Measurements from ENCODE around the gene DMAP1.

Gene DMAP1

GRCh38 chr1:44229435-44230167 is 16.3 kb downstream of the DMAP1 start:
- no peak for DNase-seq

DNA sequence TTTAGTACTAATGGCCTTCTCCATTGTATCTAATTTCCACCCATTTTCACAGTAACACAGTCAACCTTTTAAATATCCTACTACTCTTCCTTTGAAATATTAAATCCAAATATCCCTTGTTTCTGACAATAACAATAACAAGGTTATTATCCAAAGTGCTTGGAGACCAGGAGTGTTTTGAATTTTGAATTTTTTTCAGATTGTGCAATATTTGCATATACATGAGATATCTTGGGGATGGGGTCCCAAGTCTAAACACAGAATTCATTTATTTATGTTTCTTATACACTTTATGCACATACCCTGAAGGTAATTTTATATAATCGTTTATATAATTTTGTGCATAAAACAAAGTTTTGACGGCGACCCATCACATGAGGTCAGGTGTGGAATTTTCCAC is 17.5 kb downstream of the DMAP1 start:
- DNase-seq, result no peak

DNA sequence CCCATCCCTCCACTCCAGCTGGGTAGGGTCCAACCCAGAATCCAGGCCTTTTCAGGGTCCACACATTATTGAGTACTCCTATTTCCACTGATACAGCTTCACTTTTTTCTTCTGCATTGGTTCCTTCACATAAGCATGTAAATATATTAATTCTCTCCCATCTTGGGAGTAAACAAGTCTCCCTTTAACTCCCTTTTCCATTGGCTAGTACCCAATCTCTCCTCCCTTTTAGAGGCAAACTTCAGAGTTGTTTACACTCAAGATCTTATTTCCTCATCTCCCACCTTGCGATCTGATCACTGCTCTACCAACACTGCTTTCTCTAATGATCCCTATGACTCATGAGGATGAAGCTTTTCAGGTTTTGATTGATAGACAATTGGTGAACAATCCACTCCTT is 20.3 kb downstream of the DMAP1 start:
- no peak for DNase-seq

DNA sequence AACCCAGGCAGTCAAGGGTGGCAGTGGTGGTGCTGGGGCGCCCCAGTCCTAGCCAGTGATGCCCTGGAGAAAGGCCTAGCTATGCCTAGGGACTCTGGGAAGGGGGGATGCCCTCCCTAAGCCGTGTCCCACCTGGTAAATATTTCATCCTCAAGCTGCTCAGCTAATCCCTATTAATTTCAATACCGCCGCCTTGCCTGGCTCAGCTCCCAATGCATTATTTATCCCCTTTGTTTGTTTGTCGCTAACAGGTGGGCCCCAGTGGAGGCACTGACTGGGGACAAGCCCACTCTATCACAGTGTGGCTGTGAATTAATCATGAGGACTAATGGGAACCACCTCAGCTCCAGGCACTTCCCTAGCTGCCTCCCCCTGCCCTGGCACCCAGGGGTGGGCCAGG is 22.5 kb downstream of the DMAP1 start:
- DNase-seq, result no peak

DNA sequence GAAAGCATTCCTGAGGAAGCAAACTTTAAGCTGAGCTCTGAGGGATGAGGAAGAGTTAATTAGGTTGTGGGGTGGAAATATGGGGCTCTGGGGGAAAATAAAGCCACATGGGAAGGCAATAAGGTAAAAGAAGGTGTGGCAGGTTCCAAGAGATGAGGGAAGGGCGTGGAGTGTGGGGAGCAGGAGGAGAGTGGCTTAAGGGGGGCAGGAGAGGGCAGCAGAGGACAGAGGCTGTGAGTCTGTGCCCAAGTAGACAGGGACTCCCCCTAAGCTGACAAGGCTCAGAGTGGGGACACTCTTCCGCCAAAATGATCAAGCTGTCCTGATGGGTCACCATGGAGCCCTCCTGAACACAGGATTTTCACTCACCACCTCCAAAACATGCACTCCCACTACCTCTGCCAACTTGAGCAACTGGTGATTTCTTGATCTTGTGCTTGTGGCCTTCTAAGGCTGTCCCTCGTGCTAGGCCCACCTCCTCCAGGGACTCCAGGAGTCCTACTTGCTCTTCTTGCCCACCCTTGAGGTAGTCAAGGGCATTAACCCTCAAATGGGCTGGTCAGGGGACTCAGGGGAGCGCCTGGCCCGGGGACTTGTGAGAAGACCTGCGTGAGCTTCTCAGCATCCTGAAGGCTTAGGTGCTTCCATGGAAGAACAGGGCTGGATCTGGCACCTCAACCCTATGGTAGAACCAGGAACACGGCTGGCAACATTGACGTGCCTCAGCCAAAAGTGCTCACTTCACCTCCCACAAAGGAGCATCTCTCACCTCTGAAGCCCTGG is 23.4 kb downstream of the DMAP1 start:
- DNase-seq, result no peak

DNA sequence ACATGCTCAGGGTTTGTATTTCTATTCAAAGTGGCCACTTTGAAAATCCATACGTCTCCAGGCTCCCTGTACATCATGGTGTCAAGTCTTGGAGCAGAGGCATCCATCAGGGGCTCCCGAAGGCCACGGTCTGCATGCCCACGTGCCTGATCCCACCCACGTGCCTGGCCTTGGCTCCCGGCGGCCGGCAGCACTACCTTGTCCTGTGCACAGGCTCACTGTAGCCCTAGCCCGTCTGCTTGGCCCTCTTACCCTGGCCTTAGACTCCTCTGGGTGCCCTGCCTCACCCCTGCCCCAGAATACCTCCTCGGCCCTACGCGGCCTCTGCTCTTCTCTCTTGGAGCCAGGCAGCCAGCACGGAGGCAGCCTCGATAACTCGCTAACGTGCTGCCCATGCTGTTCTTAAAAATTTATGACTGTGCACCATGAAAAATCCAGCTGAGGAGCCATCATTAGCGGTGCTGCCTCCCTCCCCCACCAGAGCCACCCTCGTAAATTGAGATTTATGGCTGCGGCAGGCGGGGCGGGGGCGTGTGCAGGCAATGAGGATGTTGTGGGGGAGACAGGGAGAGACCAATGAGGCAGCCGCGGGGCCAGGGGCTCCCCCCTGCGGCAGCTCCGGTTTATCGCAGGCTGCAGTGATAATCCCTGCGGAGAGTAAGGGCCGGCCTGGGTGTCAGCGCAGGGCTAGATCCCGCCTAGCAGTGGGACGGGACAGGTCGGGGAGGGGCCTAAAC is 24.6 kb downstream of the DMAP1 start:
- peak; percentile 44 for DNase-seq

- no peak for DNase-seq
These were observed 25.4 kb downstream of the DMAP1 start for GRCh38 chr1:44238660-44239059.

- DNase-seq, result no peak
These were observed 26.2 kb downstream of the DMAP1 start for GRCh38 chr1:44239331-44239960.

- no peak for DNase-seq
These were observed 26.7 kb downstream of the DMAP1 start for GRCh38 chr1:44239961-44240371.

GRCh38 chr1:44240802-44241671 is 27.8 kb downstream of the DMAP1 start:
- DNase-seq, result no peak

DNA sequence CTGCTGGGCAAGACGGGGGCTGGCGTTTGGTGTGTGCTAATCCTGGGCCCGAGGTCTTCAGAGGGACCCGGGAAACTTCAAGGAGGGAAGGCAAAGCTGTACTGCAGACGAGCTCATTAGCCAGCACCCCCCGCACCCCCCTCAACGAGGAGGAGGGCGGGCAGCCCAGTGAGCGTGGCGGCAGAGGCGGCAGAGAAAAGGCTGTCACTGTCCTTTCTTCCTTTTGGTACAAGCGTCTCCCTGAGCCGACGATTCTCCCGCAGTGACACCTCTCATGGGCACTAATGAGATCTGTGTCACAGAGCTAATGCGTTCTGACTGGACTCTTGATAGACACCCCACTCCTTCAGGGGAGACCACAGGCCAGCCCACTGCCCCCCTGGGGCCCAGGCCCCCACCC is 29.5 kb downstream of the DMAP1 start:
- no peak for DNase-seq

- no peak for DNase-seq
These were observed 30.7 kb downstream of the DMAP1 start for GRCh38 chr1:44243782-44244495.

GRCh38 chr1:44244986-44245385 is 31.7 kb downstream of the DMAP1 start:
- DNase-seq, result no peak

- no peak for DNase-seq
These were observed 33.5 kb downstream of the DMAP1 start for GRCh38 chr1:44246806-44247205.

GRCh38 chr1:44249543-44249942 is 36.3 kb downstream of the DMAP1 start:
- no peak for DNase-seq

GRCh38 chr1:44250068-44250781 is 37.0 kb downstream of the DMAP1 start:
- DNase-seq, result no peak

DNA sequence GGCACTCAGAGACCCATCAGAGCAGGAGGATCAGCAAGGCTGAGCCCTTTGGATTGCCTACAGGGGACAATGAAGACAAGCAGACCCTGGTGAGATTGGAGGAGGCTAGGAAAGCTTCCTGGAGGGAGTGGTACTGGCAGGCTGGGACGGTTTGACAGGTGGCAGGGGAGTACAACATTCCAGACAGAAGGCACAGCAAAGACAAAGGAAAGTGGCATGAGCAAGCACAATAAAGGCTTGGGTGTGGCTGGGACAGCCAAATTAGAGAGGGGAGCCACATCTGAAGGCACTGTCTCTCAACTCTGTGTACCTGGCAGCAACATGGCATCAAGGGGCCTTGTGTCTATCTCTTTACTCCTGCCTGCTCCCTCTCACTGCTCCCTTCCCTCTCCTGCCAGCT is 38.2 kb downstream of the DMAP1 start:
- DNase-seq, result no peak

DNA sequence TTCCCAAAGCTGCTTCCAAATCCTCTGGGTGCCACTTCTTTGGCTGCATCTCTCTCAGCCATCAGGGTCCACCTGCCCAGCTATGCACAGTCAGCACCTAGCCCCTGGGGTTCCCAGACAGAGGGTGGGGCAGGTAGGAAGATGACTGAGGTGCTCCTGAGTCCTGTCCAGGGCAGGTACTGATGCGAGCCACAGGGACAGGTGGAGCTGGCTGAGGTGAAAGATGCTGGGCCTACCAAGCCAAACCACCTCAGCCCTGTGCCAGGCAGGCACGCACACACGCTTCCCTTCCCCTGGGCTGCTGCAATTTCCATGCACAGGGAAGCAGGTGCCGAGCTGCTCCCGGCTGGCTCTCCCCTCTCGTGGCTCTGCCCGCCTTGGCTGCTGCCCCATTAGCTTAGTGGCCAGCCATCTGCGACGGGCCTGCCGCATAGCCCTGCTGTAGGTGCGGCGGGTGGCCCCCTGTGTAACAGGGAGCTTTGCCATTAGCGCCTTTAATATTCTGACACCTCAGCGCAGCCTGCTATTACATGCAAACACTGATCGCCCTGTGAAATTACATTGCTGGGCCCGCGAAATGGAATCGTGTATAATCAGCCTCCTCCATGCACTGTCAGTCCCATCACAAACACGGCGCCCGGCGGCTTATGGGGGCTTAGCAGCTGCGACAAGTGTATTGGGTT is 38.9 kb downstream of the DMAP1 start:
- no peak for DNase-seq

- DNase-seq, result no peak
These were observed 41.2 kb downstream of the DMAP1 start for GRCh38 chr1:44254392-44254910.

Measured in activated naive CD4-positive, alpha-beta T cell treated with anti-CD3 and anti-CD28 coated beads, Interleukin-2, amount 50 U/mL, for 16 hours (primary cell).